Measurements from ENCODE around the gene FLG. TPM values are rescaled to one million over a fixed set of nuclear protein-coding genes. Genes with fewer than 3 reads are reported as not detected.
"Not testable (repeated sequence)": the region's sequence is repeated elsewhere in the genome, so short reads cannot be mapped to it uniquely, and the experiment has no call there.

Gene FLG
- total RNA-seq, 1 donor from 2014 or later = not detected

- no peak for TF ChIP-seq CTCF (IDR thresholded peaks at IDR 0.05)
- H3K36me3 Mint-ChIP-seq (ENCODE audit: unreplicated experiment) = no peaks in the 10 kb centered on the region
- no peaks in the 10 kb centered on the region for H3K9me3 Mint-ChIP-seq (ENCODE audit: unreplicated experiment)
- H3K4me1 Mint-ChIP-seq (ENCODE audit: unreplicated experiment) = no peaks in the 10 kb centered on the region
- H3K4me3 Mint-ChIP-seq (ENCODE audit: unreplicated experiment) = no peak overlapping the region
- H3K27me3 Mint-ChIP-seq (ENCODE audit: unreplicated experiment) = peaks cover 7% of the 10 kb centered on the region
- H3K27ac Mint-ChIP-seq (ENCODE audit: unreplicated experiment) = no peak overlapping the region
- DNase-seq (ENCODE audit: extremely low spot score, unreplicated experiment) = no peak
Measured at GRCh38 chr1:152343006-152343405, 18.0 kb upstream of the FLG start.

GRCh38 chr1:152335399-152335798, 10.4 kb upstream of the FLG start:
- Mint-ChIP-seq H3K9me3 (ENCODE audit: unreplicated experiment) (no peaks in the 10 kb centered on the region), H3K4me1 (ENCODE audit: unreplicated experiment) (no peaks in the 10 kb centered on the region), H3K27me3 (ENCODE audit: unreplicated experiment) (peaks cover 2% of the 10 kb centered on the region), H3K36me3 (ENCODE audit: unreplicated experiment) (no peaks in the 10 kb centered on the region), H3K4me3 (ENCODE audit: unreplicated experiment) (no peak overlapping the region), H3K27ac (ENCODE audit: unreplicated experiment) (no peak overlapping the region)
- TF ChIP-seq CTCF (IDR thresholded peaks at IDR 0.05) = no peak
- DNase-seq (ENCODE audit: extremely low spot score, unreplicated experiment) = no peak

- no peak overlapping the region for H3K4me3 Mint-ChIP-seq (ENCODE audit: unreplicated experiment)
- no peak for DNase-seq (ENCODE audit: extremely low spot score, unreplicated experiment)
- H3K27me3 Mint-ChIP-seq (ENCODE audit: unreplicated experiment) = no peaks in the 10 kb centered on the region
- no peaks in the 10 kb centered on the region for H3K4me1 Mint-ChIP-seq (ENCODE audit: unreplicated experiment)
- H3K9me3 Mint-ChIP-seq (ENCODE audit: unreplicated experiment) = no peaks in the 10 kb centered on the region
- H3K27ac Mint-ChIP-seq (ENCODE audit: unreplicated experiment) = no peak overlapping the region
- H3K36me3 Mint-ChIP-seq (ENCODE audit: unreplicated experiment) = no peaks in the 10 kb centered on the region
- no peak for TF ChIP-seq CTCF (IDR thresholded peaks at IDR 0.05)
Measured at GRCh38 chr1:152328801-152329391, 3.9 kb upstream of the FLG start.

- Mint-ChIP-seq H3K4me3 (ENCODE audit: unreplicated experiment) (no peak overlapping the region), H3K36me3 (ENCODE audit: unreplicated experiment) (no peaks in the 10 kb centered on the region), H3K4me1 (ENCODE audit: unreplicated experiment) (no peaks in the 10 kb centered on the region), H3K27ac (ENCODE audit: unreplicated experiment) (no peak overlapping the region), H3K27me3 (ENCODE audit: unreplicated experiment) (no peaks in the 10 kb centered on the region), H3K9me3 (ENCODE audit: unreplicated experiment) (peaks cover 22% of the 10 kb centered on the region)
- DNase-seq (ENCODE audit: extremely low spot score, unreplicated experiment) = no peak
- TF ChIP-seq CTCF (IDR thresholded peaks at IDR 0.05) = no peak
Measured at GRCh38 chr1:152313970-152314369, 11.1 kb downstream of the FLG start.

GRCh38 chr1:152313319-152313801, 11.7 kb downstream of the FLG start:
- Mint-ChIP-seq H3K27ac (ENCODE audit: unreplicated experiment) (no peak overlapping the region), H3K4me1 (ENCODE audit: unreplicated experiment) (no peaks in the 10 kb centered on the region), H3K36me3 (ENCODE audit: unreplicated experiment) (no peaks in the 10 kb centered on the region), H3K4me3 (ENCODE audit: unreplicated experiment) (no peak overlapping the region), H3K9me3 (ENCODE audit: unreplicated experiment) (peaks cover 28% of the 10 kb centered on the region), H3K27me3 (ENCODE audit: unreplicated experiment) (no peaks in the 10 kb centered on the region)
- peak; percentile 79 for DNase-seq (ENCODE audit: extremely low spot score, unreplicated experiment)
- TF ChIP-seq CTCF (IDR thresholded peaks at IDR 0.05) = no peak

- H3K9me3 Mint-ChIP-seq (ENCODE audit: unreplicated experiment) = peaks cover 31% of the 10 kb centered on the region
- not testable (repeated sequence) for H3K4me3 Mint-ChIP-seq (ENCODE audit: unreplicated experiment); H3K36me3 Mint-ChIP-seq (ENCODE audit: unreplicated experiment); H3K27ac Mint-ChIP-seq (ENCODE audit: unreplicated experiment); H3K27me3 Mint-ChIP-seq (ENCODE audit: unreplicated experiment); DNase-seq (ENCODE audit: extremely low spot score, unreplicated experiment); H3K4me1 Mint-ChIP-seq (ENCODE audit: unreplicated experiment)
Measured at GRCh38 chr1:152312169-152312568, 12.9 kb downstream of the FLG start.
